Middle frontal gyrus (tissue), 1 donor: ENCODE measurements around the gene EYA2.

Experiments used
- DNase-seq: peaks from one replicate; pipeline ENCODE4 v3.0.0-alpha.2; 2015; ENCODE audit warnings: low spot score; ENCODE audit errors: extremely low spot score

EYA2 gene

DNA sequence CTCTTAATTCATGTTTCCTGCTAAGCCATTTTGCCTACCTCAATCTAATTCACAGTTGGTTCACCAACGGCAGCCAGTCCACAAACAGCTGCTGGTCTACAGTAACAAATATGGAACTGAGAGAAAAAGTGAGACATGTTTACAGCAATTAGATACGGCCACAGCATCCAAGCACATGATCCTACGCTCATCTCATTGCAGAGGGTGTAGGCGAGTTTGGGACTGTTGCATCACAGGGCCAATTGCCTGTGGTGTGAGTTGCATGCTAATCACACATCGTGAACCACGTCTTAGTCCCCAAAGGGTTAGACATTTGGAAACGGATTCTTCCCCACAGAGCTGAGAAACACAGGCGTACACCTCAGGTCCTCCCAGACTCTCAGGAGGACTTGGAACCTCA is 166.9 kb downstream of the EYA2 start:
- no peak for DNase-seq

DNA sequence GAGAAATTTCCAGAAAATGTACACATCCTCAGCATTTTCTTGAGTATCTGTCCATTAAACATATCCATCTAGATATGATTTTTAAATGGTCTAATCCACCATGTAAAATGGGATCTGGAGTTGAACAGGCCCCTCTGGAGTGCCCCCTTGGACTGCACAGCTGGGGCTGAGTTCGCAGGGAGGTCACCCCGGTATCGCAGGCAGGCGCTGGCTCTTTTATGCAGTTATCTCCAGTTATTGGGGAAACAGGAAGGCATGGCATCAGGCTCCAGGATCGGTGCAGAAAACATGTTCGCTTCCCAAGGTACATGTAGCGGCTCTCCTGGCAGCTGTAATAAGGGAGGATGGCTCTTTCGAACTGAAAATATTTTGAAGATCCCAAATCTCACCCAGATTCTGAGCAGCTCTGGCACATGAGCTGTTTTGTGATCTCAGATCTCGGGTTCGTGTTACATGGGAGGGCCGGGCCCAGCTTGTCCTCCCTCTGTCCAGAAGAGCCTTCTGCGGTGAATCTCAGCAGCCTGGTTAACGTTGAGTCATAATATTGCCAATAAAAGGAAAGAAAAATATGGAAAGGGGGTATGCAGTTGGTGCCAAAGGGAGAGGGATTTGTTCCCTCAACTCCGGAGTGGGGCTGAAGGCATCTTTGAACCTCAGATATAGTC is 167.7 kb downstream of the EYA2 start:
- DNase-seq, result no peak

DNA sequence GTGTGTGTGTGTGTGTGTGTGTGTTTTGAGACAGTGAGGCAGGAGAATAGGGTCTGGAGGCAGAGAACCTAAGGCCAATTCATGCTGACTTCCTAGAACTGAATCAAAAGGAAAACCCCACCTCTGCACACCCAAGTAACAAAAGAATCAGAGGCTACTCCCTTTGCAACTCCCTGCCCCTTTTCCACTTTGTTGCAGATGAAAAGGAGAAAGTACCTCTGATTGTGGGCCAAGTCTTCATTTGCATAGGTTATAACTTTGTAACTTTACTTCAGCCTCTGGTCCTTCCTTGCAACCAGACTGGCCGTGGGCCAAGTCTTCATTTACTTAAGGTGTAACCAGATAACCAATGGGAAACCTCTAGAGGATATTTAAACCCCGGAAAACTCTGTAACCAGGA is 168.8 kb downstream of the EYA2 start:
- DNase-seq, result no peak

DNA sequence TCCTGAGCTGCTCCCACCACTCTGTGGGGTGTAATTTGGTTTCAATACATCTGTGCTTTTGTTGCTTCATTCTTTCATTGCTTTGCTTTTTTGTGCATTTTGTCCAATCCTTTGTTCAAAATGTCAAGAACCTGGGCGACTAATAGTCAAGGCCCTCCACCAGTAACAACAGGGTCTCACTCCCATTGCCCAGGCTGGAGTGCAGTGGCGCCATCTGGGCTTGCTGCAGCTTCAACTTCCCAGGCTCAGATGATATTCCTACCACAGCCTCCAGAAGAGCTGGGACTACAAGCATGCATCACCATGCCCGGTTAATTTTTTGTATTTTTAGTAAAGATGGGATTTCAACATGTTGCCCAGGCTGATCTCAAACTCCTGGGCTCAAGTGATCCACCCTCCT is 169.2 kb downstream of the EYA2 start:
- no peak for DNase-seq

DNA sequence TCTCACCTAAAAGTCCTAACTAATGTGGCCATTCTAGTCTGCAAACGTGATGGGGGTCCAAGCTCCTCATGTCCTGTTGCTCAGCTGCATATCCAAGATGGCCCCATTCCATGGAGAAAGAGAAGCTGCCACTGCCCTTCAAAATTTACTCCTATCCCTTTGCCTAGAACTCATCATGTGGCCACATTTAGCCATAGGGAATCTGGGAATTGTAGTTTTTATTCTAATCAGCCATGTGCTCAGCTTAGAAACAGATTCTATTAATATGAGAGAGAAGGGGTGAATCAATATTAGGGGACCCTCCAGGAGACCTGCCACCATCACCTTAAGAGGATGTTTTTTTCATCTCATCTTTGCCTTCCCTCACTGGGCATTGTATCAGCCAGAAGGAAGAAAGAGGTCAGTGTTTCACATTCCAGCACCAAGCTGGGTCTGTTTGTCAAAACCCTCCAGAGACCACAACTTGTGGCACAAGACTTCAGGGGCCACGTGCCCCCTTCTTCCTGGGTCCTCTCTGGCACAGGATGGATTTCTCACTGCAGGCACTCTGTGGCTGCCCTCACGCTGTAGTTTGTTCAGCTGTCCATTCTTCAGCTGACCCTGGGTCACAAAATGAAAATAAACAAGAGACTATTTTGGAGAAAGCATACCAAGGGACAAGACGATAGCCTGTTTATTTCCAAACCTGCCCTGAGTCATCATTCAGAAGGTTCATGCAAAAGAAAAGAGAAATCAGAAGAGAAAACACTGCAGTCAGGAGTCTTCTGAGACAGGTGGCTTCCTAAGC is 172.0 kb downstream of the EYA2 start:
- DNase-seq, result no peak

DNA sequence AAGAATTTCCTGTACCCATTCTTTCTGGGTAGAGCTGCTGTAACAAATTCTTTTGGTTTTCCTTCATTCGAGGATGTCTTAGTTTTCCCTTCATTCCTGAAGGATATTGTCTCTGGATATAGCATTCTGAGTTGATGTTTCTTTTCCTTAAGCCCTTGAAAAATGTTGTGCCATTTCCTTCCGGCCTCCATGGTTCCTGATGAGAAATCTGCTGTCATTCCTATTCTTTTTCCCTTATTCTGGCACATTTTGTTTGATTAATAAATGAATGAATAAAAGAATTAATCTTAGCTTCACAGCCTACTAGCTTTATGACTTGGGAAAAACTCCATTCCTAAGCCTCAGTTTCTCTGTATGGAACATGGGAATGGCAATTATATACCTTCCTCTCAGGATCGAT is 173.1 kb downstream of the EYA2 start:
- no peak for DNase-seq

DNA sequence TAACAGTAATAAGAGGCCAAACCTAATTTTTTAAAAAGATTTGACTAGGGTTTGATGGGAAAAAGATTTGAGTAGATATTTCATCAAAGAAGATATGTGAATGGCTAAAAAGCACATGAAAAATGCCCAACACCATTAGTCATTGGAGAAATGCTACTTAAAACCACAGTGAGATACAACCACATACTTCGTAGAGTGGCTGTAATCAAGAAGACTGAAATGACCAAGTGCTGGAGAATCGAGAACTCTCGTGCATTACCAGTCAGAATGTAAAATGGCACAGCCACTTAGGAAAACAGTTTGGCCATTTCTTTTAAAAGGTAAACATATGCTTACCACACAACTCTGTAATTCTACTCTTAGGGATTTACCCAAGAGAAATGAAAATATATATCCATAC is 175.5 kb downstream of the EYA2 start:
- DNase-seq, result no peak

DNA sequence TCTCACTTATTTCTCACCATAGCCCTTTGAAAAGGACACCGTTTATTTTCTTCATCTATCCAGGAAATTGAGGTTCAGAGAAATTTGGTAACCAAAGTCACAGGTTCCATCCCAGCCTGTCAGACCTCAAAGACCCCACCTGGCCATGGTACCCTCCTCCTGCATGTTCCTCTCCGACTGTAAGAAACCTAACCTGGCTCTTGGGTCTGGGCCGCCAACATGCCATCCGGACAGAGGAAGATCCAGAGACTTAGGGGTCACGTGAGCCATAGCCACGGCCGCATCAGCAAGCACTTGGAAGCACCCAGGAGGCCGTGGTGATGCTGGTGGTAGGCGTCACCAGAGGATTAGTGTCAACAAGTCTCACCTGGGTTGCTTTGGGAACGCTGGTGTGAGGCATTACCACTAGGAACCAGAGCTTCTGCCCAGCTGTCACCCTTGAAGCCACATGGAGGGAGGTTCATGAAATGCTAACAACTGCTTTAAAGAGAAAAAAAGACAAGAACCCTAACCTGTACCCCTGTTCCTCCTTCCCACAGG is 177.1 kb downstream of the EYA2 start:
- no peak for DNase-seq

DNA sequence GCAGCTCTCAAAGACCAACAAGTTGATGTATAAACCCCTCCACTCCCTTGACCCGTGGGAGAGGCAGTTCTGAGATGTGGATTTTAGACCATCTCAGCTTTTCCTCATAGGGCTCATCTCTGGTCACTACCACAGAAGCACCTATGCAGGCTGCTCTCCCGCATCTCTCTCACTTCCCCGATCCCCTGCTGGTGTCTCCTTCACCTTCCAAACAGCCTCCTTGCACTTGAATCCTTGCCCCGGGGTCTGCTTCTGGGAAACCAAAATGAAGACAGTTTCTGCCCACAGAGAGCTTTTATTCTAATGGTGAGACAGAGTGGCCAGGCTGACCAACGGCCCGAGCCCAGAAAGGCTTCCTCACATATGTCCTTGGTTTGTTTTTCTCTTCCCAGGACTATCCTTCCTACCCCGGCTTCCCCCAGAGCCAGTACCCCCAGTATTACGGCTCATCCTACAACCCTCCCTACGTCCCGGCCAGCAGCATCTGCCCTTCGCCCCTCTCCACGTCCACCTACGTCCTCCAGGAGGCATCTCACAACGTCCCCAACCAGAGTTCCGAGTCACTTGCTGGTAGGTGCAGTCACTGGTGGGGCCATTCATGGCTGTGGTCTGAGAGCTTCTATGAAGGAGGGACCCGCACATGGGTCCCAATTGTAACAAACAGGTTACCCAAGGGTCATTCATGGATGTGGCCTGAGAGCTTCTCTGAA is 179.3 kb downstream of the EYA2 start:
- DNase-seq, result no peak

DNA sequence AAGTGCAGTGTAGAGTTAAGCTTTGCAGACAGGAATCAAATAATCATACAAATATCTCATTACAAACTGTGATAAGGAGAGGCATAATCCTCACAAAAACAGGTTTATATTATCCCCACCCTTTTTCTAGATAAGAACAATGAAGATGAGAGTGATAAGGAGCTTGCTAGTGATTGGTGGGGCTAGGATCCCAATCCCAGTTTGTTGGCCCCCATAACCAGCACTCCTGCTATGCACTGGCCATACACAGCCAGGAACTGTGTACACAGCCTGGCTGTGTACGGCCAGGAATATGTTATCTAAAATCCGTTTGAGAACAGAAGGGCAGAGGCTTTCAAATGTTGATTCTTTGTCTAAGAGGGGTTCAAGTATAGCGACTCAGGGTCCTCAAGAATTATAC is 180.6 kb downstream of the EYA2 start:
- DNase-seq, result no peak

DNA sequence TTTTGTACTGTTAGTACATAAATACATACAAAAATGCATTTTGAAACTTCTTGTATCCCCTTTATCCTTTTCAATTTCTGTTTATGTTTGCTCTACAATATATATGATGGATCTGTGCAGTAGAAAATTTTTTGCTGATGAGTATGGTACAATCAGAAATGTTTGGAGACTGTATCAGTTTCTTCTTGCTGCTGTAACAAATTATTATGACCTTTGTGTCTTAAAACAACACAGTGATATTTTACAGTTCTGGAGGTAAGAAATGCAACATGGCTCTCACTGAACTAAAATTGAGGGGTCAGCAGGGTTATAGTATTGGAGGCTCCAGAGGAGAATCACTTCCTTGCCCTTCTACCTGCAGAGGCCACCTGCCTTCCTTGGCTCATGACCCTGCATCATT is 184.4 kb downstream of the EYA2 start:
- no peak for DNase-seq

DNA sequence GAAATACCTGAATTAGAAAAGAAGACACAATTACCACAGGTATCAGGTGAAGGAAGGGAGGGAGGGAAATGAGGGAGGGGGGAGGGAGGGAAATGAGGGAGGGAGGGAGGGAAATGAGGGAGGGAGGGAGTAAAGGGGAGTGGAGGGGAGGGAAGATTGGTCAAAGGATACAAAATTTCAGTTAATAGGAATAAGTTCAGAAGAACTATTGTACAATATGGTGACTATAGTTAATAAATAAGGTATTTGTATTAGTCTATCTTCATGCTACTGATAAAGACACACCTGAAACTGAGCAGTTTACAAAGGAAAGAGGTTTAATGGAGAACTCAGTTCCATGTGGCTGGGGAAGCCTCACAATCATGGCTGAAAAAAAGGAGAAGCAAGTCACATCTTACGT is 185.7 kb downstream of the EYA2 start:
- no peak for DNase-seq

DNA sequence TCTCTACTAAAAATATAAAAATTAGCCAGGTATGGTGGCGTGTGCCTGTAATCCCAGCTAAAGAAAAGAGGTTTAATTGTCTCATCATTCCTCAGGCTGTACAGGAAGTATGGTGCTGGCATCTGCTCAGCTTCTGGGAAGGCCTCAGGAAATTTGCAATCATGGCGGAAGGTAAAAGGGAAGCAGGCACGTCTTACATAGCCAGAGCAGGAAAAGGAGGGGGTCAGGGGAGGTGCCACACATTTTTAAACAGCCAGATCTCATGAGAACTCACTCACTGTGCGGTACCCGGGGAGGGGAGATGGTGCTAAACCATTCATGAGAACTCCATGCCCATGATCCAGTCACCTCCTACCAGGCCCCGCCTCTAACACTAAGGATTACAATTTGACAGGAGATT is 191.7 kb downstream of the EYA2 start:
- no peak for DNase-seq

DNA sequence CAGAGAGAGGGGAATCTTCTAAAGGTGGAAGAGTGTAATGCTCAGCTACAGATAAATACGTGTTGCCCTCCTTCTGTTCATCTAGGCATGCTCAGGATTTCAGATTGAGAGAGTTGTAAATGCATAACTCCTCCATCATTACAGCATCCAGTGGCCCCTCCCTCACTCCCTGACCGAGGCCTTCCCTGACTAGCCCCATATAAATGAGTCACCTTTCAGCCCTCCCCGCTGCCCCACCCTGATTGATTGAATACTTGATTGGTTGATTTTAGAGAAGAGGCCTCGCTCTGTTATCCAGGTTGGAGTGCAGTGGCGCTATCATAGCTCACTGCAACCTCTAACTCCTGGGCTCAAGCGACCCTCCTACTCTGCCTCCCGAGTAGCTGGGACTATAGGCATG is 193.7 kb downstream of the EYA2 start:
- no peak for DNase-seq

DNA sequence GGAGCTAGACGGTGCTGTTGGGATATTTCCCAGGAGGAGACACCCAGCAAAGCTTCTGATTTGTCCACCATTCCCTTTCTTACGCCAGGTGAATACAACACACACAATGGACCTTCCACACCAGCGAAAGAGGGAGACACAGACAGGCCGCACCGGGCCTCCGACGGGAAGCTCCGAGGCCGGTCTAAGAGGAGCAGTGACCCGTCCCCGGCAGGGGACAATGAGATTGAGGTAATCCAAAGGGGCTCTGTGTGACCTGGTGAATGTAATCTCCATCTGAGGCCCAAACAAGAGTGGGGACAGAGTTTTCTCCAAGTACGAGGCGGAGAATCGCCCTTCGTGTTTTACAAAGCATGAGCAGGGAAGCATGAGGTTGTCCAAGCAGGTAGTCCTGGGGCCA is 194.5 kb downstream of the EYA2 start:
- no peak for DNase-seq

DNA sequence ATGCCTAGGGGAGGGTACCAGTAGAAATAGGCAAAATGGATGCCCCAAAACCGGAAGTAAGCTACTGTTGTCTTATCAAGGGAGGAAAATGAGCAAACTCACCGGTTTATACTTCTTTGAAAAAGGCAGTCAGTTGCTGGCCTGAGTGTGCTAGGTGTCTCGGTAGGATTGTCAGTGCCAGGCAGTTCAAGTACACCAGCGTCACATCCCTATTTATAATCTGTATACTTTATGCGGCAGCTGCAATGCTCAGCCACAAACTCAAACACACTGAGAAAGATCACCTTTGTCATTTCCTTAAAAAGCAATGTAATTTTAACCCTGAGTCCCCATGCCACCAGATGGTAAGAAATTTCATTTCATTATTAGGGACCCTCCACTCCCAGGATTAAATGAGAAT is 196.2 kb downstream of the EYA2 start:
- no peak for DNase-seq

DNA sequence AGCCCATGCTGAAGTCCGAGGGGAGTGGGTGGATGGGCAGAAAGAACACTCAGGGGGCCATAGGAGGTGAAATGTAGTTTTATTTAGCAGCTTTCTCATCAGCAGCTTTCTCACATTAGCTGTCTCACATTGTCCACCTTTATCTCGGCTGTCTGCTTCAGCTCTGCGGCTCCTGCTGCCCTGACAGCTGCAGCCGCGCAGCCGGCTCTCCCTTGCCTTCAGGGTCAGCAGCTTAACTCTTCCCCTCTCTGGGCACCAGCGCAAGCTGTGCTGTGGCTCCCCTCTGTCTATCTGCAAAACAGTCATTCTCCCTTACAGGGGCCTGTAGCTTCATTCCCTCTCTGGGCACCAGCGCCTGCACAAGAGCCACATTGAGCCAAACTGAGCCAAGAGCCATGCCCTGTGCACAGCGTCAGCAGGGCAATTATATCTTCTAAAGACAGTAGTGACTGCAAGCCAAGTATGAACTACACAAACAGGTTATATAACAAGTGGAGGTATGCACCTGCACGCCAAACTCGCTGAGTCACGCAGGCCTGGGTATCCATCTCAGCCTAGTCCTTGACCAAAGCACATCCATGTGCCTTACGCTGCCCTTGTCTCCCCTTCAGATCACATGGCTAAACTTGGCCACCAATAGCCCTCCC is 198.8 kb downstream of the EYA2 start:
- no peak for DNase-seq

DNA sequence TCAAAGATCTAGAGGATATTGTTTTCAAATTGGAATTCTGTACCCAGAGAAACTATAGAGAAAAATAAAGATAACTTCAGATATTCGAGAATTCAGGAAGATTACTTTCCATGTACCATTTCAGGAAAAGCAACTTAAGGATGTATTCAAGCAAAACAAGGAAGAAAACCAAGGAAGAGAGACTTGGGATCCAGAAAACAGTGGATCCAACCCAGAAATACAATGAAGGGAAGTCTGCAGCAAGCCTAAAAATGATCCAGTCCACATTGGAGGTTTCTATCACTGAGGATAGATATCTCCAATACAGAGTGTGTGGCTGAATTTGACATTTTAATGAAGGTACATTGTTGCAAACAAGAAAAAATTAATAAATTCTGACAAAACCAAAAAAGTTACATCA is 201.0 kb downstream of the EYA2 start:
- DNase-seq, result no peak

DNA sequence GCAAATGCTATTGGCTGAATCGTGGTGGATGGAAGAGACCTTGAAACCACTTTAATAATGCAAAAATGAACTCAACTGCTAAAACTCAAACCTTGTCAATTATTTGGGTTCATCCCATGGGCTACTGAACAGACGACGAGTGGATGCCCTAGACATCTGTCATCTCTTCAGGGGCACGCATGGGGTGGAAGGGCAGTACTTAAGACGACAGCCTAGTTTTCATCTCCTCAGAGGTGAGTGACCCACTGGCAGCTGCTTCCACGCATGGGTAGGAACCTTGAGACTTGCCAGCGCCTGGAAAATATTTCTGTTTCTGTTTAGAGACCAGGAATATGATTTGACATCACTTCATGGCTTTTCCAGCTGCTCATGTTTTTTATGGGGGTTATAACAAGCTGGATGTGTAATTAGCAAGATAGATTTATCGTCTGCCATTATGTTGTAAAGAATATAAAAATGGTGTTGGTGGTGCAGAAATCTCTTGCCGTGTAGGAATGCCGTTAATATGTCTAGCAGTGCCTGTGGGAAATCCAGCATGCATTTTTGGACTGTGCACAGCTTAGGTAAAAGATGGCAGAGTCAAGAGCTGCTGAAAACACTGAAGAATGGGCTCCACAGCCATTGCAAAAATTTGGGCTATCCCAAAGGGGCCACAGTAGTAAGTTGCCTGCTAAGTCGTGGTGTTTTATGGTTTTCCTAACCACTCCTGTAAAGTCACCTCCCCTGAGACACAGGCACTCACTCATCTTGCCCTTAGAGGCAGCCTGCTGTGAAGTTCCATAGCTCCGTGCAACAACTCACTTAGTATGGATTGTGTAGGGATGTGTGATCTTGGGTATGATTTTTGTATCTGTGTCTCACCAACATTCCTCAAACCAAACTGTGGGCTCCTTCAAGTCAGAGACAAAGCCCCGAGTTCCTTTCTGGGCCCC is 203.3 kb downstream of the EYA2 start:
- DNase-seq, result no peak

DNA sequence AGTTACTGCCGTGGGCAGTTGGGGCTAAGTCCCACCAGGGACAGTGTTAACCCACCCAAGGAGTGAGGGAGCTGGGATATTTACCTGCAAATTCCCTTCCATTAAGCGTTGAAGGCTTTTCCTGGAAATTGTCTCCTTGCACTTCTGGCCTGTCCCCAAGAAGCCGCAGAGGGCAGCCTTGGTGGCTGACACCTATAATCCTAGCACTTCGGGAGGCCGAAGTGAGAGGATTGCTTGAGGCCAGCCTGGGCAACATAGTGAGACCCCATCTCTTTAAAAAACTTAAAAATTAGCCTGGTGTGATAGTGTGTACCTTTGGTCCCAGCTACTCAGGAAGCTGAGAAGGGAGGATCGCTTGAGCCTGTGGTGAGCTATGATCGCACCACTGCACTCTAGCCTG is 204.4 kb downstream of the EYA2 start:
- DNase-seq, result no peak
